Measurements from ENCODE around the gene KRT14.
"Not testable (repeated sequence)": the region's sequence is repeated elsewhere in the genome, so short reads cannot be mapped to it uniquely, and the experiment has no call there.

KRT14 gene

GRCh38 chr17:41627316-41628072 lies 40.8 kb upstream of the KRT14 start:
- Mint-ChIP-seq H3K36me3 (ENCODE audit: insufficient read depth) (peaks cover 3% of the 10 kb centered on the region), H3K4me1 (no peaks in the 10 kb centered on the region), H3K9me3 (no peaks in the 10 kb centered on the region), H3K4me3 (no peak overlapping the region), H3K27ac (ENCODE audit: low read depth) (no peak overlapping the region), H3K27me3 (peaks cover 23% of the 10 kb centered on the region)
- ATAC-seq (replicated peaks; ENCODE audit: extremely low read depth, poor library complexity, severe bottlenecking) = no peak
- no peak for DNase-seq (ENCODE audit: low spot score in 2 of 2)

DNA sequence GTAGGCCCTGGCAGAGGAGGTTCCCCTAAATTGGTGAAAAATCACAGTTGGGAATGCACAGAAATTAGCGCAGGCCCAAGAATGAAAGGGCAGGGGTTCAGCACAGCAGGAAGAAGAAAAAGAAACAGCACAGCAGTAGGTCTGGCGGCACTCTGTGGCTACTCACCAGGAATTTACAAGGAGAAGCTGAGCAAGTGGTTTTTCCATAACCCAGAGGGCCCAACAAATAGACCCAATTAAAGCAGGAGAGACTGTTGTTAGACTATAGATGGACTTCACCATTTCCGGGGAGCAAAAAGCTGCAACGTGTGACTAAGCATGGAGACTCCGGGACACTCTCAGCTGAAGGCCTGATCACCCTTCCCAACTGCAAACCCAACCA lies 40.2 kb upstream of the KRT14 start:
- not testable (repeated sequence) for H3K36me3 Mint-ChIP-seq (ENCODE audit: insufficient read depth); DNase-seq (ENCODE audit: low spot score in 2 of 2); H3K4me1 Mint-ChIP-seq; H3K4me3 Mint-ChIP-seq; ATAC-seq (replicated peaks; ENCODE audit: extremely low read depth, poor library complexity, severe bottlenecking); H3K9me3 Mint-ChIP-seq; H3K27ac Mint-ChIP-seq (ENCODE audit: low read depth)
- H3K27me3 Mint-ChIP-seq = peaks cover 26% of the 10 kb centered on the region

GRCh38 chr17:41626028-41626913 lies 39.6 kb upstream of the KRT14 start:
- not testable (repeated sequence) for DNase-seq (ENCODE audit: low spot score in 2 of 2); H3K36me3 Mint-ChIP-seq (ENCODE audit: insufficient read depth); H3K4me1 Mint-ChIP-seq; H3K27ac Mint-ChIP-seq (ENCODE audit: low read depth); ATAC-seq (replicated peaks; ENCODE audit: extremely low read depth, poor library complexity, severe bottlenecking); H3K4me3 Mint-ChIP-seq; H3K9me3 Mint-ChIP-seq
- peaks cover 32% of the 10 kb centered on the region for H3K27me3 Mint-ChIP-seq

- DNase-seq (ENCODE audit: low spot score in 2 of 2) (no peak), ATAC-seq (replicated peaks; ENCODE audit: extremely low read depth, poor library complexity, severe bottlenecking) (no peak)
- no peak overlapping the region for H3K4me3 Mint-ChIP-seq
- peaks cover 6% of the 10 kb centered on the region for H3K36me3 Mint-ChIP-seq (ENCODE audit: insufficient read depth)
- no peaks in the 10 kb centered on the region for H3K4me1 Mint-ChIP-seq
- no peaks in the 10 kb centered on the region for H3K9me3 Mint-ChIP-seq
- H3K27ac Mint-ChIP-seq (ENCODE audit: low read depth) = no peak overlapping the region
- peaks cover 34% of the 10 kb centered on the region for H3K27me3 Mint-ChIP-seq
Measured at GRCh38 chr17:41625602-41626001, 38.9 kb upstream of the KRT14 start.

- Mint-ChIP-seq H3K36me3 (ENCODE audit: insufficient read depth) (peaks cover 7% of the 10 kb centered on the region), H3K9me3 (no peaks in the 10 kb centered on the region), H3K4me3 (no peak within 1 kb of the TSS), H3K4me1 (no peaks in the 10 kb centered on the region), H3K27ac (ENCODE audit: low read depth) (no peak within 1 kb of the TSS), H3K27me3 (peaks cover 45% of the 10 kb centered on the region)
- ATAC-seq (replicated peaks; ENCODE audit: extremely low read depth, poor library complexity, severe bottlenecking) (no peak), DNase-seq (ENCODE audit: low spot score in 2 of 2) (no peak)
Measured at GRCh38 chr17:41624208-41625101, 37.8 kb upstream of the KRT14 start, which contains the start of gene KRT17. Gene KRT17, minus strand, starts transcription at chr17:41624575. Its CDS starts 66 bp downstream, at chr17:41624509.

DNA sequence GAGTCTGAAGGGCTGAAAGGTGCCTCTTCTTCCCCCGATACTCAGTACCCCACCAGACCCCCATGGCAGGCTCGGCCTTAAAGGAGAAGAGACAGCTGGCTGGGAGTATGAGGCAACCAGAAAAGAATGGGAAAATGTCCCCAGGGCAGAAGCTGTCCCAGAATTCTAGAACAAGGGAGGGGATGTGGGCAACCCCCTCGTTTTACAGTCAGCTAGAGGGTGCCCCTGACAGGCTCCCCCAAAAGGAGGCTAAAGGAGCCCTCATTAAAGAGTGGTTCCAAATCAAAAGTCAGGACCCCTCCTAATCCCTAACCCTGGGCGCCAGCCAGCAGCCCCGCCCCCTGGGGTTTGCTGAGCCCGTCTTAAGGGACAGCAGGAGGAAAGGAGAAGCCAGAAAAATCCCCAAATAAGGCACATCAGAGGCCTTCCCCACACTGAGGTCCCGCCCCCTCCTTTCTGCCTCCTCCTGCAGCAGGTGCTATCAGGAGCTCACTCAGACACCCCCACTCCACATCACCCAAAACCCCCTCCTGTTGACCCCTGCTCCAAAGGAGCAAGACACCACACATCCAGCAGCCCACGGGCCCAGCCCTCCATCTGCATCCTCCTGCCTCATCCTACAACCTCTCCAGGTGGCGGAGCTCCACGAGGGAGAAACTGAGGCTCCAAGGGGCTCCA lies 36.6 kb upstream of the KRT14 start:
- H3K4me3 Mint-ChIP-seq; ATAC-seq (replicated peaks; ENCODE audit: extremely low read depth, poor library complexity, severe bottlenecking); H3K27ac Mint-ChIP-seq (ENCODE audit: low read depth); DNase-seq (ENCODE audit: low spot score in 2 of 2); H3K4me1 Mint-ChIP-seq; H3K9me3 Mint-ChIP-seq; H3K36me3 Mint-ChIP-seq (ENCODE audit: insufficient read depth): not testable (repeated sequence)
- H3K27me3 Mint-ChIP-seq = peaks cover 53% of the 10 kb centered on the region

DNA sequence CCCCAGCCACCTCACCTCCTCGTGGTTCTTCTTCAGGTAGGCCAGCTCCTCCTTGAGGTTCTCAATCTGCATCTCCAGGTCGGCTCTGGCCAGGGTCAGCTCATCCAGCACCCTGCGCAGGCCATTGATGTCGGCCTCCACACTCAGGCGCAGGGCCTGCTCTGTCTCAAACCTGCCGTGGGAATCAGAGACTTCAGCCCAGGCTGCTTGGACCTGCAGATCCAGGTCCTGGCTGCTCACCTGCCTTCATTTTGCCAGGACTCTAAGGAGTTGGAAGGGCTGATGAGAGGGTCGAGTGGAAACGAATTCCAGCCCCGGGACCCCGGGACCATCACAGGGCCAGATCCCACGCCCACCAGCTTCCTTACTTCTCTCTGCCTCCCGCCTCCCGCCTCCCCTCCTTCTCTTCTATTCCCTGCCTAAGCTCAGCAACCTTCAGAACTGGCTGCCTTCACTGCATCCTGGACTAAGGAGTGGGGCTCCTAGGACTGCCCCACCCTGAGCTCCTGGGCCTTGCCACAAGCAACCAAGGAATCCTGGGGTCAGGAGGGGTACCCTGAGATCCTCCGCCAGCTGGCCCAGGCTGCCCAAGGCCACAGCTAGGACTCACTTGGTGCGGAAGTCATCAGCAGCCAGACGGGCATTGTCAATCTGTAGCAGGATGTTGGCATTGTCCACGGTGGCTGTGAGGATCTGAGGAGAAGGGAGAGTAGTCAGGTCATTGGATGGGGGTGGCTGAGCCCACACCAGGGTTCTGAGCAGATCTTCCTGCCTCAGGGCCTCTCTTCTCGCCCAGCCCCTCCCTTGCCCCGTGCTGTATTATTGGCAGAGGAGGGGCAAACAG lies 35.9 kb upstream of the KRT14 start:
- not testable (repeated sequence) for H3K27ac Mint-ChIP-seq (ENCODE audit: low read depth)

GRCh38 chr17:41621916-41622315 lies 35.2 kb upstream of the KRT14 start:
- Mint-ChIP-seq H3K27ac (ENCODE audit: low read depth) (no peak overlapping the region), H3K27me3 (peaks cover 44% of the 10 kb centered on the region), H3K36me3 (ENCODE audit: insufficient read depth) (peaks cover 7% of the 10 kb centered on the region), H3K4me3 (no peak overlapping the region), H3K9me3 (no peaks in the 10 kb centered on the region), H3K4me1 (no peaks in the 10 kb centered on the region)
- ATAC-seq (replicated peaks; ENCODE audit: extremely low read depth, poor library complexity, severe bottlenecking) (no peak), DNase-seq (ENCODE audit: low spot score in 2 of 2) (no peak)

More for the DNA sequence above, 35.9 kb upstream of the KRT14 start:
- not testable (repeated sequence) for DNase-seq (ENCODE audit: low spot score in 2 of 2); H3K9me3 Mint-ChIP-seq; ATAC-seq (replicated peaks; ENCODE audit: extremely low read depth, poor library complexity, severe bottlenecking); H3K4me1 Mint-ChIP-seq; H3K36me3 Mint-ChIP-seq (ENCODE audit: insufficient read depth); H3K4me3 Mint-ChIP-seq
- H3K27me3 Mint-ChIP-seq = peaks cover 50% of the 10 kb centered on the region

DNA sequence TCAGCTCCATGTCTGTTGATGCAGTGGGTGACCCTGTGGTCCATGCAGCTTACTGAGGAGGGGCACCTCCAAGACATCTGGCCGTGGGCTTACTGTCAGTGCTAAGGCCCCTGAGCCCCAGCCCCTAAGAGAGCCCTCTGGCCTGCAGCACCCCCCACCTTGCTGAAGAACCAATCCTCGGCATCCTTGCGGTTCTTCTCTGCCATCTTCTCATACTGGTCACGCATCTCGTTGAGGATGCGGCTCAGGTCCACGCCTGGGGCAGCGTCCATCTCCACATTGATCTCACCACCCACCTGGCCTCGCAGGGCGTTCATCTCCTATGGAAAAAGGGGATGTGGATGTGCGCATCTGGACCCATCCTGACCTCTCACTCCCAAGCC lies 34.7 kb upstream of the KRT14 start:
- not testable (repeated sequence) for H3K4me1 Mint-ChIP-seq; H3K27ac Mint-ChIP-seq (ENCODE audit: low read depth); H3K36me3 Mint-ChIP-seq (ENCODE audit: insufficient read depth); H3K4me3 Mint-ChIP-seq; ATAC-seq (replicated peaks; ENCODE audit: extremely low read depth, poor library complexity, severe bottlenecking); DNase-seq (ENCODE audit: low spot score in 2 of 2); H3K9me3 Mint-ChIP-seq
- peaks cover 40% of the 10 kb centered on the region for H3K27me3 Mint-ChIP-seq

DNA sequence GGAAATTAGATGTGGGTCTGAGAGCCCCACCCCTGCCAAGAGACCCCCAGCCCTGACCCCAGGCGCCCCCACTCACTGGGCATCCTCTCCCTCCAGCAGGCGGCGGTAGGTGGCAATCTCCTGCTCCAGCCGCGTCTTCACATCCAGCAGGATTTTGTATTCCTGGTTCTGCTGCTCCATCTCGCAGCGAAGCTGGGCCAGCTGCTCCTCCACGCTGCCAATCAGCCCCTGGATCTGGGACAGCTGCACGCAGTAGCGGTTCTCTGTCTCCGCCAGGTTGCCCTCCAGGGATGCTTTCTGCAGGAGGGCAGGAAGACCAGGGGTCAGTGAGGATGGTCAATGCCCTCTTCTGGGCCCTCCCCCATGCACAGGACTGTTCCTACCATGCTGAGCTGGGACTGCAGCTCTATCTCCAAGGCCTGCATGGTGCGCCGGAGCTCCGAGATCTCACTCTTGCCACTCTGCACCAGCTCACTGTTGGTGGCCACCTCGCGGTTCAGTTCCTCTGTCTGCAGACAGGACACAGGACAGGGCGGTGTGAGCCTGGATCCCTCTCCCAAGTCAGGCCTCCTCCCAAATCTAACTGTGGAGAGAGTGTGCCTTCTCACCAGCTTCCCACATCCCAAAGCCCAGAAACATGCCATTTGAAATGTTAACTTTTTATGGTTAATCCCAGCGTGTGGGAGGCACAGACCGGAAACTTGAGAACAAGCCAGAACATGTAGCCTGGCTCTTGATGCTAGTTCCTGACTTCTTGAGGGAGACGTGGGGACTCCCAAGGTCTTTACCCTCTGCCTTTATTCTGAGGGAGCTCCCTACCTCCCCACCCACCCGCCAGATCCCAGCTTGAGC lies 34.1 kb upstream of the KRT14 start:
- ATAC-seq (replicated peaks; ENCODE audit: extremely low read depth, poor library complexity, severe bottlenecking) (no peak), DNase-seq (ENCODE audit: low spot score in 2 of 2) (no peak)
- Mint-ChIP-seq H3K27me3 (peaks cover 36% of the 10 kb centered on the region), H3K4me1 (no peaks in the 10 kb centered on the region), H3K4me3 (no peak overlapping the region), H3K36me3 (ENCODE audit: insufficient read depth) (peaks cover 5% of the 10 kb centered on the region), H3K9me3 (no peaks in the 10 kb centered on the region), H3K27ac (ENCODE audit: low read depth) (no peak overlapping the region)

Data from central memory CD8-positive, alpha-beta T cell (primary cell).